CD4-positive, alpha-beta T cell treated with Interleukin-4 for 1 hour (primary cell): Measurements from ENCODE around the gene CLASP2.
"Not testable (repeated sequence)": the region's sequence is repeated elsewhere in the genome, so short reads cannot be mapped to it uniquely, and the experiment has no call there.

Experiments
- DNase-seq, 2 donors: peaks; one replicate each; pipeline ENCODE4 v3.0.0-alpha.2; 2020 to 2022

CLASP2 gene

DNA sequence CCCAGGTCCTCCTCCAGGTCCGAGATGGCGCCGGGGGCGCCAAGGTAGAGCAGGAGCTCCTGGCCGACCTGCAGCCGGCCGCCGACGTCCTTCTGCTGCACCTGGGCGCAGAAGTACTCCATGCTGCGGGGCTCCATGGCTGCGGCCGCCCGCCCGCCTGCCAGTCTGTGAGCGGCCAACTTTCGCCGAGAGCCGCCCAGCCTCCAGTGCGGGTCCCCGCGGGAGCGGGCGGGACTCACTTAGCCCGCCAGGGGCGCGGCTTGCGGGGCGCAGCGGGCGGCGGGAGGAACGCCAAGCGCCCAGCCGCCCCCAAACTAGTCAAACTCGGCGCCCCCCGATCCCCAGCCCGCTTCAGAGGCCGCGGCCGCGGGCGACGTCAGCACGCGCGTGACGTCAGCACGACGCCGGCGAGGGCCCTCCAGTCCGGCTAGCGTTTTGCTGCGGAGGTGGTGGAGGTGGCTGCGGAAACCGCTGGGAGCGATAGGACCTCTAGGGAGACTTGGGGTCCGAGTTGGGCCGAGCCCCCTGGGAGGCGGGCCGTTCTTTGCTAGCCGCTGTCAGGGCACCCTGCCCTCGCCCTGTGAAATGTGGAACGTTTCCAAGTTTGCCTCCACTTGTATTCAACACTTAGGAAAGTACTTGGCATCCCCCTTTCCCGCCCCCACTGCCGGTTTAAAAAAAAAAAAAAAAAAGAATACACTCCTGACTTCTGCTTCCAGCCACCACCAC, at the start of gene CLASP2:
TSS of gene CLASP2 (minus strand) at position 389 of the 729 bp plus-strand sequence. CDS start at position 137, 252 bp downstream.
- DNase-seq, result peak; percentile 86 to 87

DNA sequence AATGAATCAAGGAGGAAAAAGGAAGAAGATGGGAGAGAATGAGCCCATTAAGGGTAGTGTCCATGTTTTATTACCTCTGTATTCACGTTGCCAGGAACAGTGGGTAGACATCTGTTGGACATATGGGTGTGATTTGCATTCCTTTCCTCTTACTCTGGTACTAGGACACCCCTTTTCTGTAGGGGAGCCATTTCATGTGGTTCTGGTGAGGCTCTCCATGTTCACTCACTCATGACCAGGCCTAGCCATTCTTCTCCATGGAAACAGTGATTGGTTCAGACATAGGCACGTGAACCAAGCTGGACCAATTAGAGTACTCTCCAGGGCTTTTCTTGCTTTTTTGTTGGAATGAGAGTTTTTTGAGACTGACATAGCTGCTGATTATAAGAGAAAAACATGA, 40.8 kb upstream of the CLASP2 start:
- DNase-seq, result no peak

DNA sequence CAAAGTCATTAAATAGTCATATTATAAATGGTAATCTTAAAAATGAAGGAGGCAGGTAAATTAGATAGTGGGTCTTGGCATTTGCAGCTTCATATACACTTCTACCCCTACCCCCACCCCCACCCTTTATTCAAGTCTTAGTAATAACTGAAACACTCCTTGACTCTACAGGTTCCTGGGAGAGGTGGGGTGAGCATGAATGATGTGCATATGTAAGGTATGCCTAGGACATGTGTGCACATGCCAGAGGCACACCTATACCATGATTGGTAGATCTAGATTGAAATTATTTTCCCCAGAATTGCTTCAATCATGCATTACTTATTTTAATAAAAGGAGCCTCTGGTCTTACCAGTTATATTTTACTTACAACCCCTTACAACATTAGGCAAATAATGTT, 40.2 kb upstream of the CLASP2 start:
- no peak for DNase-seq

DNA sequence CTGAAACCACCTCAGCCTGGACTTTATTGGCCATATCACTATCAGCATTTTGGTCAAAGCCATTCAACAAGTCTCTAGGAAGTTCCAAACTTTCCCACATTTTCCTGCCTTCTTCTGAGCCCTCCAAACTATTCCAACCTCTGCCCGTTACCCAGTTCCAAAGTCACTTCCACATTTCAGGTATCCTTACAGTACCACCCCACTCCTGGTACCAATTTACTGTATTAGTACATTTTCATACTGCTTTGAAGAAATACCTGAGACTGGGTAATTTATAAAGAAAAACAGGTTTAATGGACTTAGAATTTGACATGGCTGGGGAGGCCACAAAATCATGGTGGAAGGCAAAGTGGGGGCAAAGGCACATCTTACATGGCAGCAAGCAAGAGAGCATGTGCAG, 36.3 kb upstream of the CLASP2 start:
- not testable (repeated sequence) for DNase-seq

DNA sequence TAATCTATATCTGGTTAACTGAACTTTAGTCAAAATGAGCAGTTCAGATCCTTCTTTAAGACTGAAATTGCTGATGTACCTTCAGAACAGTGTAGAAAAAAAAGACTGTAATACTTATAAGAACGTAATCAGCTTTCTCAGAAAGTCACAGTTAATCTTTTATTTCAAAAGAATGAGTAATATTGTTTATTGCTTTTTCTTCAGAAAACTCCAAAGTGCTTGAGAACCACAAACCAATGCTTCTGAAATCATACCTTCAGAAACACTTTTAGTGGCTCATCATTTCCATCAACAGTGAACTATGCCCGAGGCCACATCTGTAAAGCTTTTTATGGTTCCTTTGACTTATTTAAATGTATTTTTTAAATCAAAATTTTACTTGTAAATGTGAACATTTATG, 33.3 kb upstream of the CLASP2 start:
- DNase-seq, result no peak

DNA sequence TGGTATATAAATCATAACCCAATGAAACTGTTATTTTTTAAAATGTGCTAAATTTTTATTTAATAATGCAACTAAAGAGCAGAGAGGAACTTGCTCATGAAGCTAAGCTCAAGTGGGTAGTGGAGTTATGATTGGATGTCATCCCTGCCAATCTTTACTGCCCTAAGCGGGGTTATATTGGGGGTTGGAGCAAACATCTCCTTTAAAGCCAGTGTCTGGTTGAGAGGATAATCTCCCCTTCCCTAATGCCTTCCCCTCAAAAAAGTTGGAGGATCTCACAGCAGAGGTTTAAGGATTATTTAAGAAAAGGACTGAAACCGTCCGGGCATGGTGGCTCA, 32.1 kb upstream of the CLASP2 start:
- DNase-seq, result no peak

DNA sequence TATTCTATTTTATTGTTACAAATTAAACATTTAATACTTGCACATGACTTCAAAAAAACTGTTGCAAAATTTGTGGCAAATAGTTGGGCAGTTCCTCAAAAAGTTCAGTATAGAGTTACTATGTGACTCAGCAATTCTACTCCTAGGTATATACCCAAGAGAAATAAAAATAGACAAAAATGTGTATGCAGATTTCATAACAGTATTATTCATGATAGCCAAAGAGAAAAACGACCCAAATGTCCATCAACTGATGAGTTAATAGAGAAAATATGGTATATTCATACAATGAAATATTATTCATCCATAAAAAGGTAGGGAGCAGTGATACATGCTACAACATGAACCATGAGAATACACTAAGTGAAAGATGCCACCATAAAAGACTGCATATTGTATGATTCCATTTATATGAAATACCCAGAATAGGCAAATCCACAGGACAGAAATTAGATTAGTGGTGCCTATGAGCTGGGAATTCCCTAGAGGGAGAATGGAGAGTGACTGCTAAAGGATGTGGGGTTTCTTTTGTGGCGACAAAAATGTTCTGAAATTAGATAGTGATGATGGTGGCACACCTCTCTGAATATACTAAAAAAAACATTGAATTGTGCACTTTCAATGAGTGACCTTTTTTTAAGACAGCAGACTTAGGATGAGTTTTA, 31.6 kb upstream of the CLASP2 start:
- DNase-seq, result no peak

DNA sequence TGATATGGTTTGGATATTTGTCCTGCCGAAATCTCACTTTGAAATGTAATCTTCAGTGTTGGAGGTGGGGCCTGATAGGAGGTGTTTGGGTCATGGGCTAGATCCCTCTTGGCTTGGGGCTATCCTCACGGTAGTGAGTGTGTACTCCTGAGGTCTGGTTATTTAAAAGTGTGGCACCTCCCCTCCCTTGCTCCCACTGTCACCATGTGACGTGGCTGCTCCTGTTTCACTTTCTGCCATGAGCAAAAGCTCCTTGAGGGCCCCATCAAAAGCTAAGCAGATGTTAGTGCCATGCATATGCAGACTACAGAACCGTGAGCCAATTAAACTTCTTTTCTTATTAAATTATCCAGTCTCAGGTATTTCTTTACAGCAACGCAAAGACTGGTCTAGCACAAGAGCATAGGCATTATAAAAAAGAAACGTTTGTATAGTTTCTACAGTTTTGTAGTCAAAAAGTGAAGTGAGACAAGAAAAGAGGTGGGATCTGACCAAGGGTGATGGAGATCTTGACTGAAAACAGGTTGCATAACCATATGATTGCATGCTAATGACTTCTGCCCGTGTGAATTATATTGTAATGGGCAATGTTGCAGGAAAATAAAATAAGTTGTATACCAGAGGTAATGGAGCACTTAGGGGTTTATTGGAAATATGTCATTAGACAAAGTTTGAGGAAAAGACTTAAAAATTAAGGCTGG, 28.5 kb upstream of the CLASP2 start:
- no peak for DNase-seq

DNA sequence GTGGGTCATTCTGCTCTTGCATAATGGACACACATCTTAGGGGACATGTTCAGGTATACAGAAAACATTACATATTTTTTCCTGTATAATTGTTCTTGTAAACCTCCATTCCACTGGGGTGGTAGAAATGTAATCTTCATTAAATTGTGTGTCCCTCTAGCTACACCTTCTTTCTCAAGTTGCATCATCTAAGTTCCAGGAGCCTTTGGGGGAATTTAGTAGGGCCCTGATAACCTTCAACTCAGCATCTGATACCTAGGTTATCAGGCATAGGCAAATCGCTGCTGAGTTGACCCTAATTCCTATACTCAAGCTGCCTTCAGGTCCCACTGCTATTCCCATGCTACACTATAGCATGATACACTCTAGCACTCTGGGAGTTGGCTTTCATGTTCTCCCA, 19.1 kb upstream of the CLASP2 start:
- no peak for DNase-seq

DNA sequence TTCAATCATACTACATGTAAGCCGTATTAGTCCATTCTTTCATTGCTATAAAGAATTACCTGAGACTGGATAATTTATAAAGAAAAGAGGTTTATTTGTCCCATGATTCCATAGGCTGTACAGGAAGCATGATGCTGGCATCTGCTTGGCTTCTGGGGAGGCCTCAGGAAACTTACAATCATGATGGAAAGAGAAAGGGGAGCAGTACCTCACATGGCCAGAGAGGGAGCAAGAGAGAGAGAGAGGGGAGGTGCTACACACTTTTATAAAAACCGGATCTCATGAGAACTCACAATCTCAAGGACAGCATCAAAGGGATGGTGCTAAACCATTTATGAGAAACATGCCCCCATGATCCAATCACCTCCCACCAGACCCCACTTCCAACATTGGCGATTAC, 14.3 kb upstream of the CLASP2 start:
- peak in 1 of 2 donors; percentile 20 for DNase-seq

DNA sequence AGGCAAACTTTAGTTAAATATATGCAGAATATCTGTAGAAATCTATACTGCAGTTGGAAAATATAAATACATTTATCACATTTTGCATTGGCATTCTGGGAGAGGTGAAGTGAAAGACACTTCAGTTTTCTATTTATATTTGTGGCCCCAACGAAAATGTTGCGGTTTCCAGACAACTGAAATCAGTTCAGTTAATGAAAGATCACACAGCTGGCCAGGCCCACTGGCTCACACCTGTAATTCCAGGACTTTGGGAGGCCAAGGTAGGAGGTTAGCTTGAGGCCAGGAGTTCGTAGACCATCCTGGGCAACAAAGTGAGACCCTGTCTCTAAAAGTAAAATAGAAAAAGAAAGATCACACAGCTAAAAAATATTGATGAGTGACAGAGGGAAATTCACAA, 11.9 kb upstream of the CLASP2 start:
- DNase-seq, result no peak

DNA sequence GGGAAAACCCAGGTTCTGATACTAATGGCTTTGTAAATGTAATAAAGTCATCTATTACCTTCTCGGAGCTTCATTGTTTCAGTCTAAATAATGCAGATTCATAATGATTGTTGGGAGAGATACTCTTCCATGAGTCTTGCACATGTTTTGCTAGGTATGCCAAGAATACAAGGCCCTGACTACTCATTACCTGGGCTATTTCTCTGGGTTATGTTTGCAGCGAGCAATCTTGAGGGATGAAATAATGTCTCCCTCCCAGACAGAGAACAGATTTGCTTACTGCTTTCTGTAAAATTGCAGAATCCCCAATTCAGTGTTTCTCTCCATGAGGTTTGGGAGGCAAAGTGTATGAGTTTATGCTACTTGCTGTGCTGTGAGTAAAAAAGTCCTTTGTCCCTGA, 6.2 kb upstream of the CLASP2 start:
- no peak for DNase-seq

DNA sequence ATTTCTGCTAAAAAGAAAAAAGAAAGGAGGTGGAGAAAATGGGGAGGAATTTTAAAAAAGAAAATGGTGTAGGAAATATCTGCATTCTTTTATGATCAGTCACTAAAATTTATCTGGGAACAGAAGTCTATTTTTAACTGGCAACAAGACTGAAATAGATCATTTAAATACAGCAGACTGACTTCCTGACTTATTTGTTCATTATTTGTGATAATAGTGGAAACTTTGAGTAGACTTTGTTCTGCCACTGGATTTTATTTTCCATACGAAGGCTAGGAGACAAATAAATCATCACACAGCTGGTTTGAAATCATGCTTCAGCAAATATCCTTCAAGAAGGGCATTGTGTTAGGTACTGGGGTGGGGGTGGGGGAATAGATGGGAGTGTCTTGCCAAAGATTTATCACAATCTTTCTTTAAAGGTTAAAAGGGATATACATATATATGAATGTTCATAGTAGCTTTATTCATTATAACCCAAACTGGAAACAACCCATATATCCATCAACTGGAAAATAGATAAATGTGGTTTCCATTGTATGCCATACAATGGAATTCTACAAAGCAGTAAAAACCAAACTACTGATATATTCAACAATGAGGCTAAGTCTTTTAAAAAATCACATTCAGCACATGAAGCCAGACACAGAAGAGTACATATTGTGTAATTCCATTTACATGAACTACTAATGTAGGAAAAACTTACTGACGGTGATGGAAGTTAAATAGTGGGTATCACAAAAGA, 4.7 kb upstream of the CLASP2 start:
- no peak for DNase-seq

DNA sequence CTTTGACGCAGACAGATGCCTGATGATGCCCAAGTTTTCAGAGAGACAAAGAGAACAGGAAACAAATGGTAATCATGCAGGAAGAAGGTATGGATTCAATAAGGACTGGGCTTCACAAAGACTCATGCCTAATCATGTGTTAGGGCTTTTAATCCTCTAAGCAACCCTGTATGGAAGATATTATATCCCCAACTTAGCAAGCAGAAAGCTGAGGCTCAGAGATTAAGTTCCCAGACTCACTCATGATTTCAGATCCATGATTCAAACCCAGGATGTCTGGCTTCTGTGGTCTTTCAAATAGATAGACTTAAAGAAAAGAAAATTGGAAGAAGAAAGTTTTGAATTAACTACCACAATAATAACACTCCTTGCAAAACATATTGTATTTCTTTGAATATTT, 4.1 kb upstream of the CLASP2 start:
- DNase-seq, result no peak

DNA sequence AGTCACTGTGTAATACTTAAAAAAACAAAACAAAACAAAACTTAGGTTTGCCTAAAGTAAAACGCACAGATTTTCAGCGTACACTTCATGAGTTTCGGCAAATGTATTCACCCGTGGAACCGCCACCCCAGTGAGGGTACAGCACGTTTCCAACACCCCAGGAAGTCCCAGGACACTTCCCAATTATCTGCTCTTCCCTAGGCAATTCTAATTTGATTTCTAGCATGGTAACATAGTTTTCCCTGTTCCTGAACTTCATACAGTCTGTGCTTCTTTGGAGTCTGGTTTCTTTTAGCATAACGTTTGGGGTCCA, 497 bp upstream of the CLASP2 start:
- DNase-seq, result no peak

DNA sequence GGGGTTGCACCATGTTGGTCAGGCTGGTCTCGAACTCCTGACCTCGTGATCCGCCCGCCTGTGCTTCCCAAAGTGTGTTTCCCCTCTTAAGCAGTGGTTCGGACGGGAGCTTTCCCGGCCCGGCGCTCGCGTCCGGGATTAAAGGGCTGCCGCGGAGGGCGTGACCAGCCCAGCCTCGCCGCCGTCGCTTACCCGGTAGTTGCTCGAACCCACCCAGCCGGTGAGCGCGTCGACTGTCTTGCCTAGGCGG, 513 bp downstream of the CLASP2 start:
- DNase-seq, result no peak

DNA sequence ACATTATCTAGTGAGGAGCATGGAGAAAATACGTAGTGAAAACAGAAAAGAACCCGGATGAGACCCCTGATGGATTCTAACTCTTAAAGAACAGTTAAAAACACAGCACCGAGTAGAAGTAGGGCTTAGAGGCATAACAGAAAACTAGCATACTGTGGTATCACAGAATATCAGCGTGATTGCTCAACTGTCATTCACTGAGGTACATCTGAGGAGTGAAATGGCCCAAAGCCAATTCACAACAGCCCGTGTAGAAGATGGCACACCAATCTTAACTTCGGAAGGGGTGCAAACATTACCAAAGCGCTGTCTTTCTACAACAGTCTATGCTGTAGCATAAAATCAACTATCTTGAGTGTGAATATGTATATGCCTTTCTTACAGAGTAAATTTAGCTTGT, 1.8 kb downstream of the CLASP2 start:
- no peak for DNase-seq

DNA sequence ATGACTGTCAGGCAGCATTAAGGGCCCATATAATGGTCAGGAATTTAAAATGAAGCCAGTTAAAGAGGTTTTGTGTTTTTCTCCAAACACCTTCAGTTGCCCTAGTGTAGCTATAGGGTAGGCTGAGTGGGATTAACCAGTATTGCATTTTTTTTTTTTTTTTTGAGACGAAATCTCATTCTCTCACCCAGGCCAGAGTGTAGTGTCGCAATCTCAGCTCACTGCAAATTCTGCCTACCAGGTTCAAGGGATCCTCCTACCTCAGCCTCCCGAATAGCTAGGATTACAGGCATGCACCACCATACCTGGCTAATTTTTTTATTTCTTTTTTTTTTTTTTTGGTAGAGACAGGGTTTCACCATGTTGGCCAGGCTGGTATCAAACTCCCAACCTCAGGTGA, 7.0 kb downstream of the CLASP2 start:
- no peak for DNase-seq

DNA sequence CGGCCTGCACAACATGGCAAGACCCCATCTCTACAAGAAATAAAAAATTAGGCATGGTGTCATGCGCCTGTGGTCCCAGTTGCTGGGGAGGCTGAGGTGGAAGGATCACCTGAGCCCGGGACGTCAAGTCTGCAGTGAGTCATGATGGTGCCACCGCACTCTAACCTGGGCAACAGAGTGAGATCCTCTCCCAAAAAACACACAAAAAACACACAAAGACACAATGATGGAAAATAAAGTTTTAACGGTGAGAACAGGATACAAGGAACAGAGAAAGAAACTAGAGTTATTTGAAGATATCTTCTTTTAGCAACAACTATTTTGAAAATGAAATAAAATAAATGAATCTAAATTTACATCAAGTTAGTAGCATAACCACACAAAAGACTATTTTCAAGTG, 12.0 kb downstream of the CLASP2 start:
- no peak for DNase-seq

DNA sequence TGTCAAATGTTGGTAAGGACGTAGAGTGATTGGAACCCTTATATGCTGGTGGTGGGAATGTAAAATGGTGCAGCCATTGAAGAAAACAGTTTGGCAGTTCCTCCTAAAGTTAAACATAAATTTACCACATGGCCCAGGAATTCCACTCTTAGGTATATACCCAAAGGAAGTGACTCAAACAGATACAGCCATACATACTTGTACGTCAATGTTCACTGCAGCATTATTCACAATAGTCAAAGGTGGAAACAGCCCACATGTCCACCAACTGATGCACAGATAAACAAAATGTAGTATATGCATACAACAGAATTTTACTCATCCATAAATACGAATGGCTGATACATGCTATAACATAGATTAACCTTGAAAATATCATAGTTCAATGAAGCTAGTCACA, 13.2 kb downstream of the CLASP2 start:
- no peak for DNase-seq

DNA sequence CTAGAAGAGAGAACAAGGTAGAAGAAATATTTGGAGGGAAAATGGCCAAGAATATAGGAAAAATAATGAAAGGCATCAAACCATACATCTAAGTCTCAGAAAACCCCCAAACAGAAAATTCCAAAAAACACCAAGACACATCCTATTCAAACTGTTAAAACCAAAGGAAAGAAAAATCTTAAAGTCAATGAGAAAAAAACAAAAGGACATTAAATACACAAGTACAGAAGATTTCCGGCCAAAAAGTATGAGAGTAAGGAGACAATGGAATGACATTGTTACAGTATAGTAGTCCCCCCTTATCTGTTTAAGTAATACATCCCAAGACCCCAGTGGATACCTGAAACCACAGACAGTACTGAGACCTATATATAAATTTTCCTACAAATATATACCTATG, 18.8 kb downstream of the CLASP2 start:
- no peak for DNase-seq

DNA sequence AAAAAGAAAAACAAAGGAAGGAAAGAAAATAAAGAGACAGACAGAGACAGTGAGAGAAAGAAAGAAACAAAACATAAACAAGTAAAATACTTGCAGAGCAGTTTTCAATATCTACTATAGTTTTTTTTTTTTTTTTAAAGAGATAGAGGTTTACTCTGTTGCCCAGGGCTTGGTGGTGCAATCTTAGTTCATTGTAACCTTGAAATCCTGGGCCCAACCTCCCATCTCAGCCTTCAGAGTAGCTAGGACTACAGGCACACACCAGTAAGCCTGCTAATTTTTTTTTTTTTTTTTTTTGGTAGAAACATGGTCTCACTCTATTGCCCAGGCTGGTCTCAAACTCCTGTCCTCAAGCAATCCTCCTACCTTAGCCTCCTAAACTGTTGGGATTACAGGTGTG, 23.1 kb downstream of the CLASP2 start:
- no peak for DNase-seq

DNA sequence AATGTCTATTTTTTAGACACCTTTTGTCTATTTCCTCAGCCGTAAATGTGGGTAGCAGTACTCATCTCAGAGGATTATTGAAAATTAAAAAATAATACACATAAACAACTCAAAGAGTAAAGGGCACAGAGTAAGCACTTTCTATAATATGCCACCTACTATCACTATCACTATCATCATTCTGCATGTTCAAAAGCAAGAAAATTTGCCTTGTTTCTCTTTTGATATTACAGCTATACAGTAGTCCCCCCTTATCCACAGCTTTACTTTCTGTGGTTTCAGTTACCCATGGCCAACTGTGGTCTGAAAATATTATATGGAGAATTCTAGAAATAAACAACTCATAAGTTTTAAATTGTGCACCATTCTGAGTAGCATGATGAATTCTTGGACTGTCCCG, 27.7 kb downstream of the CLASP2 start:
- DNase-seq, result no peak

DNA sequence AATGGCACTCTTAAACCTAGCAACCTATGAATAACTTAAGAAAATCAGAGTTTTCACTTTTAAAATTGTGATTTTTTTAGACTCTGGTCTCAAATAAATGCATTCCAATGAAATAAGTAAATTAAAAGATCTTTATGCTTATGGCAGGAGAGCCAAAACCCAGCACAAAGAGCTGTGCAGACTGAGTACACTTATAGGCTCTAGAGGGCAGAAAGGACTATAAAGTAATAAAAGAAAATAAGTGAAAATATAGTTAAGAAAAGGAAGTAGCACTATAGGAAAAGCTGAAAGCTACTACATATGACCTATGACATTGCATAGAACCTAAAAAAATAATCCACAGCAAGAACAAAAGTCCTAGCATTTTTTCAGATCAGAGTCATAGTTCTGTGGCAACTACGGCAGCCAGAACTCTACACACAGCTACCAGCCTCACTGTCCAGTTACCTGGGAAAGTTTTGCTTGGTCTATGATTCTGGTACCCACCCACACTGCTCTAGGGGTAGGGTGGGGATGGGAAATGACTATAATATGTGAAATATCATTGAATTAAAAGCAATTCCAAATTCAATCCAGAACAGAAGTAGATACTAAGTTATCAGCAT, 30.5 kb downstream of the CLASP2 start:
- no peak for DNase-seq
